GM20000 (cell line): ENCODE measurements around the gene ZDHHC17.

Experiments used
- DNase-seq: peaks from one replicate; pipeline ENCODE4 v3.0.0; 2012; ENCODE audit warnings: low spot score
- TF ChIP-seq, protein P1 (sequence below): IDR thresholded peaks from 2 replicates; pipeline ENCODE4 v1.5.1; 2012; ENCODE audit warnings: mild to moderate bottlenecking, control low read depth; ENCODE audit errors: extremely low read depth, missing control alignments

ZDHHC17 gene

GRCh38 chr12:76859611-76860010 lies 95.7 kb downstream of the ZDHHC17 start:
- TF ChIP-seq, protein P1, sequence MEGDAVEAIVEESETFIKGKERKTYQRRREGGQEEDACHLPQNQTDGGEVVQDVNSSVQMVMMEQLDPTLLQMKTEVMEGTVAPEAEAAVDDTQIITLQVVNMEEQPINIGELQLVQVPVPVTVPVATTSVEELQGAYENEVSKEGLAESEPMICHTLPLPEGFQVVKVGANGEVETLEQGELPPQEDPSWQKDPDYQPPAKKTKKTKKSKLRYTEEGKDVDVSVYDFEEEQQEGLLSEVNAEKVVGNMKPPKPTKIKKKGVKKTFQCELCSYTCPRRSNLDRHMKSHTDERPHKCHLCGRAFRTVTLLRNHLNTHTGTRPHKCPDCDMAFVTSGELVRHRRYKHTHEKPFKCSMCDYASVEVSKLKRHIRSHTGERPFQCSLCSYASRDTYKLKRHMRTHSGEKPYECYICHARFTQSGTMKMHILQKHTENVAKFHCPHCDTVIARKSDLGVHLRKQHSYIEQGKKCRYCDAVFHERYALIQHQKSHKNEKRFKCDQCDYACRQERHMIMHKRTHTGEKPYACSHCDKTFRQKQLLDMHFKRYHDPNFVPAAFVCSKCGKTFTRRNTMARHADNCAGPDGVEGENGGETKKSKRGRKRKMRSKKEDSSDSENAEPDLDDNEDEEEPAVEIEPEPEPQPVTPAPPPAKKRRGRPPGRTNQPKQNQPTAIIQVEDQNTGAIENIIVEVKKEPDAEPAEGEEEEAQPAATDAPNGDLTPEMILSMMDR: no peak
- no peak for DNase-seq

DNA sequence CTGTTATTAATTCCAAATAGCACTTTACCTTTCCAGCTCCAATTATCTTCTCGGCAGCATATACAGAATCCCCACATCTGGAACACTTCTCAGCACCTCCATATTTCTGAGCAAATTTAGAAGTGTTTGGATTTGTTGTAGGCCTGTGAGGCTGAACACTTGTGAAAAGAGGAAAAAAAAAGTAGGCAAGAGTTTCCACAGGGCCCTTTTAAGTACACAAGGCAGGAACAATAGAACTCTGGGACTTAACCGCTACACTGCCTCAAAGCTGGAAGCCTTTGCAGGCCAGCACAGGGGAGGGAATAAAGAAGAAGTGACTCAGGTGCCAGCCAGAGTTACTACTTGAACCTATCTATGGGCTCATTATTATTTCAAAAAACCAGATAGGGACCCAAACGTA lies 96.3 kb downstream of the ZDHHC17 start:
- DNase-seq: no peak

GRCh38 chr12:76863005-76863670 lies 99.2 kb downstream of the ZDHHC17 start:
- TF ChIP-seq, protein P1: no peak
- no peak for DNase-seq

More for the DNA sequence above, 96.3 kb downstream of the ZDHHC17 start:
- TF ChIP-seq, protein P1: no peak

DNA sequence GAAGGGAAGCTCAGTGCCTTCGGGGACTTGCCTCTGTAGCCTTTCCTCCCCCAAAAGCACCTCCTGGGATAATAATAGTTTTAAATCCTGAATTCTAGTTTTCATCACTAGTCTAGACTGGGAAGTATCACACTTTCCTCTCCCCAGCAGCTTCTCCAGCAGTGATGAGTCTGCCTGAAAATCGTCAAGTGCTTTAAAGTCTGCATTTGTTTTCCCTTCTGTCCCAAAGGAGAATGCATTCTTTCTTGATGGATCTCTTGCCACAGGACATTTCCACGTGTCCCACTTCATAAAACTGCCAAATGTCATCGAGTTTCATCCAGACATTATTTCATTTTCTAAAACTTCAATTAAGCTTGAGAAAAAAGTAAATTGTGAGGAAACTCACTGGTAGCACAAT lies 99.9 kb downstream of the ZDHHC17 start:
- no peak for DNase-seq
- TF ChIP-seq, protein P1: no peak

GRCh38 chr12:76864791-76865400 lies 101.0 kb downstream of the ZDHHC17 start:
- TF ChIP-seq, protein P1: no peak
- DNase-seq: no peak

DNA sequence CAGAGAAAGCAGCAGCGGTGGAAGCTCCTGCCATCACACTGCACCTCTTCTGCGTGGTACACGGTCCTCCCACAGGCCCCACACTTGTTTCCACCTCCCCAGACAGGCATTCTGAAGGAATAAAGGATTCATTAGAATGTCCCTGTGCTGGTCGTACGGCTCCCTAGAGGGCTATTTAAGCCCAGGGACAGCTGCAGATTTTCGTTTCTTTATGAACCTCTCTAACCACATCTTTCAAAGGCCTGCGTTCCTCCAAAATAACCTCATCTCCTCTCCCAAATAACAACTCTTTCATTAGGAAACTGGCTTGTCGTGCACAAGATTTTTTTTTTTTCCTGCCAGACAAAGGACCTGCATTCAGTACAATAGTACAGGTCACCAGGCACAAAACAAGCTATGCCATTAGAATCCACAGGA lies 102.2 kb downstream of the ZDHHC17 start:
- TF ChIP-seq, protein P1: no peak

GRCh38 chr12:76866726-76867125 lies 102.8 kb downstream of the ZDHHC17 start:
- TF ChIP-seq, protein P1: no peak
- DNase-seq: no peak

More for the DNA sequence above, 102.2 kb downstream of the ZDHHC17 start:
- DNase-seq: no peak
